NB4 (cell line): ENCODE measurements around the gene ARL2BP.
A peak's percentile ranks its signal among the peaks of the same experiment; 100 is the strongest.
"Not testable (repeated sequence)": the region's sequence is repeated elsewhere in the genome, so short reads cannot be mapped to it uniquely, and the experiment has no call there.

ENCODE experiments used
- DNase-seq: peaks from one replicate; pipeline ENCODE4 v3.0.0; 2010; ENCODE audit warnings: low read depth
- H3K4me3 ChIP-seq: one replicate; pipeline ENCODE4 v1.5.1; 2011; ENCODE audit warnings: mild to moderate bottlenecking, low read depth, low read length, moderate library complexity
- CTCF ChIP-seq: IDR thresholded peaks from one replicate; pipeline ENCODE4 v1.5.1; 2012; ENCODE audit warnings: low read depth, low read length
- MYC ChIP-seq: IDR thresholded peaks from 2 replicates; pipeline ENCODE4 v1.6.1; 2011; ENCODE audit warnings: low read depth, low read length
- POLR2A ChIP-seq: IDR thresholded peaks from 2 replicates; pipeline ENCODE4 v1.6.1; 2011; ENCODE audit warnings: mild to moderate bottlenecking; ENCODE audit not compliant: insufficient read length; ENCODE audit errors: extremely low read depth
- TF ChIP-seq, protein P1 (sequence below): IDR thresholded peaks from 2 replicates; pipeline ENCODE4 v1.6.1; 2011; ENCODE audit warnings: low read depth, low read length

ARL2BP gene

DNA sequence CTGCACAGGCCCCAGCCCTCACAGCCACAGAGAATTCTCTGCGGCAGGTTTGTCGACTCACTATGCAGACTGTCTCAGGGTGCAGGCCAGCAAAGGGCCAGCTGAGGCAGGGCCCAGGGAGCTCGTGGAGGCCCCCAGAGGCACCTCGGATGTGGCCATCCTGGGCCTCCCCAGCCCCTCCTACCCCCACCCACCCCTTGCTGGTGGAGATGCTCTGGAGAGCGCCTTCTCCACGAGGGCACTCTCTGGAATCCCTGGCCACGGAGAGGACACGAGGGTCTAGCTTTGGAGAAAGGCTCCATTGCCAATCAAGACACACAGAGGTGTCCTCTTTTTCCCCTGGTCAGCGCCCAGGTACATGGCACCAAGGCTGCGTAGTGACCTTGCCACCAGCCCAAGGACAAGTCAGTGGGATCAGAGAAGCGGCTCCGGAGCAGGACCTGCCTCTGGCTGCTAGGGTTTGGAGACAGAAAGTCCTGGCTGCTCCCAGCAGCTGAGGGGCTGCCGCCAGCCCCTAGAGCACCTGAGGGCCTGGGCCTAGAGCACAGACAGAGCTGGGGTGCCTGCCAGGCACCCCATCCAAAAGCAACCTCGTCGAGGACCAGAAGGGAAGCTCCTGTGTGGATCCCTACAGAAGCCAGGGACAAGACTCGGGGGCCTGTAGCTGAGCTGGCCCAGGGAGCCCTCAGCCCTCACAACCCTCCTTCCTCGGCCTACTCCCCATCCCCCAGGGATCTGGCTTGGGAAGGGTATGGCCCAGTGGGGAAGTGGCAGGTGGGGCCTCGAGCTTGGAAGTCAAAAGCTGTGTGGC is 18.7 kb downstream of the ARL2BP start:
- DNase-seq = no peak
- TF ChIP-seq, protein P1, sequence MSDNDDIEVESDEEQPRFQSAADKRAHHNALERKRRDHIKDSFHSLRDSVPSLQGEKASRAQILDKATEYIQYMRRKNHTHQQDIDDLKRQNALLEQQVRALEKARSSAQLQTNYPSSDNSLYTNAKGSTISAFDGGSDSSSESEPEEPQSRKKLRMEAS = no peak
- TF ChIP-seq CTCF (no peak), MYC (no peak), POLR2A (no peak)
- H3K4me3 ChIP-seq = no peak overlapping the region

DNA sequence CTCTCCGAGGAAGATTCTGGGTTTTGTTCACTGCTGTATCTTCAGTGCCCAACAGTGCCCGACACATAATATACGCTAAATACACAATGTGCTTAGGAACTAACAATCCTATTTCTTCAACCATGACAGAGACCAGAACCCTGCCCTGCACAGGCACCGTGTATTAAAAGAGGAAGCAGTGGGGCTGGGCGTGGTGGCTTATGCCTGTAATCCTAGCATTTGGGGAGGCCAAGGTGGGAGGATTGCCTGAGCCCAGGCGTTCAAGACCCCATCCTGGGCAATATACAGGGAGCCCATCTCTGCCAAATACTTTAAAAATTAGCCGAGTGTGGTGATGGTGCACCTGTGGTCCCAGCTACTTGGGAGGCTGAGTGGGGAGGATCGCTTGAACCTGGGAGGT is 19.3 kb downstream of the ARL2BP start:
- no peak overlapping the region for H3K4me3 ChIP-seq
- TF ChIP-seq MYC (no peak), CTCF (no peak), POLR2A (no peak)
- TF ChIP-seq, protein P1 = no peak
- peak; percentile 44 for DNase-seq

GRCh38 chr16:57264950-57265371 is 19.9 kb downstream of the ARL2BP start:
- TF ChIP-seq, protein P1 = no peak
- TF ChIP-seq MYC (no peak), CTCF (no peak), POLR2A (no peak)
- no peak for DNase-seq
- no peak overlapping the region for H3K4me3 ChIP-seq

DNA sequence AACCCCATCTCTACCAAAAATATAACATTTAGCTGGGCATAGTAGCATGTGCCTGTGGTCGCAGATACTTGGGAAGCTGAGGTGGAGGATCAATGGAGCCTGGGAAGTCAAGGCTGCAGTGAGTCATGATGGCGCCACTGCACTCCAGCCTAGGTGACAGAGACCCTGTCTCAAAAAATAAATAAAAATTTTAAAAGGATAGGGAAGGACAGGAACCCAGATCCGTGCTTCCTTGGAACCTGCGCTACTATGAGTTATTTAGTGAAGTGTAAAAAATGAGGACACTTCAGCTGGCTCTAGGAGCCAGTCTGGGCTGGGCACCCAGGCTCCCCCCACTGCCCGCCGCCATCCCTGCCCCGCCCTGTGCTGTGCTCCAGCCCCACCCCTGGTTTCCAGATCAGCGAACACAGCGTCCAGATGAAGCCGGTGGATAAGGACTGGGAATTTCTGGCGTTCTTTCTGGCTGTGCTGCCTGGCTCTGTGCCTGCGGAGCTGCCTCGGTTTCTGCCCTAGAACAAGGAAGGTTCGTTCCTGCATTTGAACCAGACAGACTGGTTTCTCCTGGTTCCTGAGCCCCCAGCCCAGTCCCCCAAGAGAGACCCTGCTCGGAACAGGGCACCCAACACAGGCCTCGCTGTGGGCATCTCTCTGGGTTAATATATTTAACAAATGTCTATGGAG is 20.9 kb downstream of the ARL2BP start:
- TF ChIP-seq, protein P1 = no peak
- TF ChIP-seq MYC (no peak), CTCF (no peak), POLR2A (no peak)
- no peak overlapping the region for H3K4me3 ChIP-seq
- DNase-seq = no peak

DNA sequence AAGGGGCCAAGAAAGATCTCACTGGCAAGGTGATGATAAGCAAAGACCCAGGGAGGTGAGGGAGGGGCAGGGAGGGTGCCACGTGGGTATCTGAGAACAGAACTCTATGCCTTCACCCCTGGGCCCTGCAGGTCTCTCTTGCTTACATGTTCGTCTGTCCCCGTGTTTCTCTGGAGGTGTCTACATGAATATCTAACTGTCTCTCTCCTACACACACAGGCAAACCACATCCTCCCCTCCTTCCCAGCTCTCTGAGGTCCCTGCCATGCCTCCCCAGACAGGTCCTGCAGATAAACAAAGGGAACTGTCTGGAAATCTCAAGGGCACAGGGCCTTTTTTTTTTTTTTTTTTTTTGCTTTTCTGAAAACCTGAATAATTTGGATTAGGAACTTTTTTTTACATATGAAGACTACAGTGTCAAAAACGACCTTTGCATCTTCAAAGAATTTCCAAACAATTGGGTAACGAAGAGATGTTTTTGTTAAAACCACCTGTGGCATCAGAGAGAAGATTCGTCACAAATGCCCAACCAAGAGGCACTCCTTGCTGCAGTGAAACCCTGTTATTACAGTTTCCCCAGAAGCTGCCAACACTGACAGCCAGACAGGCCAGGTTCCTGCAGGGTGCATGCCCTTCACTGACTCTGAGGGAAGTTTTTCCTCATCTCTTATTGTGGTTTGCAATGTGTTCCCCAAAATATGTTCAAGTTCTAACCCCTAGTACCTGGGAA is 21.6 kb downstream of the ARL2BP start:
- TF ChIP-seq MYC (no peak), CTCF (no peak), POLR2A (no peak)
- TF ChIP-seq, protein P1 = peak; percentile 49
- peak; percentile 64 for DNase-seq

DNA sequence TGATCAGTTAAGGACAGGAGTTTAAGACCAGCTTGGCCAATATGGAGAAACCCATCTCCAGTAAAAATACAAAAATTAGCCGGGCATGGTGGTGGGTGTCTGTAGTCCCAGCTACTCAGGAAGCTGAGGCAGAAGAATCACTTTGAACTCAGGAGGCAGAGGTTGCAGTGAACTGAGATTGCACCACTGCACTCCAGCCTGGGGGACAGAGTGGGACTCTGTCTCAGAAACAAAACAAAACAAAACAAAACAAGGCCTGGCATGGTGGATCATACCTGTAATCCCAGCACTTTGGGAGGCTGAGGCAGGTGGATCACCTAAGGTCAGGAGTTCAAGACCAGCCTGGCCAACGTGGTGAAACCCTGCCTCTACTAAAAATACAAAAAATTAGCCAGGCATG is 22.3 kb downstream of the ARL2BP start:
- DNase-seq, H3K4me3 ChIP-seq: not testable (repeated sequence)

More for the DNA sequence above, 21.6 kb downstream of the ARL2BP start:
- H3K4me3 ChIP-seq = no peak overlapping the region
